HG02973 (cell line): ENCODE results near the gene GALNT11.
"Not testable (repeated sequence)": the region's sequence is repeated elsewhere in the genome, so short reads cannot be mapped to it uniquely, and the experiment has no call there.

Experiments used
- ATAC-seq: cut with Tn5 transposase; IDR thresholded peaks from one replicate; pipeline ENCODE4 v1.9.1; 2021; ENCODE audit warnings: moderate library complexity; ENCODE audit not compliant: unreplicated experiment

GALNT11 gene

GRCh38 chr7:152074673-152075072 is 49.2 kb downstream of the GALNT11 start:
- no peak for ATAC-seq

GRCh38 chr7:152075379-152075778 is 49.9 kb downstream of the GALNT11 start:
- not testable (repeated sequence) for ATAC-seq

- no peak for ATAC-seq
Measured at GRCh38 chr7:152076324-152076821, 50.9 kb downstream of the GALNT11 start.

- ATAC-seq, result no peak
Measured at GRCh38 chr7:152076940-152077933, 51.8 kb downstream of the GALNT11 start.

GRCh38 chr7:152078025-152078424 is 52.6 kb downstream of the GALNT11 start:
- no peak for ATAC-seq

GRCh38 chr7:152078786-152079185 is 53.3 kb downstream of the GALNT11 start:
- ATAC-seq, result no peak

GRCh38 chr7:152081088-152081487 is 55.6 kb downstream of the GALNT11 start:
- no peak for ATAC-seq

GRCh38 chr7:152082073-152082721 is 56.7 kb downstream of the GALNT11 start:
- ATAC-seq, result not testable (repeated sequence)

- no peak for ATAC-seq
Measured at GRCh38 chr7:152085131-152085530, 59.7 kb downstream of the GALNT11 start.

GRCh38 chr7:152086513-152086912 is 61.0 kb downstream of the GALNT11 start:
- ATAC-seq, result no peak

- no peak for ATAC-seq
Measured at GRCh38 chr7:152089183-152089582, 63.7 kb downstream of the GALNT11 start.

GRCh38 chr7:152090747-152091146 is 65.3 kb downstream of the GALNT11 start:
- ATAC-seq, result no peak

GRCh38 chr7:152093717-152094116 is 68.2 kb downstream of the GALNT11 start:
- no peak for ATAC-seq

- ATAC-seq, result no peak
Measured at GRCh38 chr7:152095771-152096170, 70.3 kb downstream of the GALNT11 start.

GRCh38 chr7:152097330-152097729 is 71.9 kb downstream of the GALNT11 start:
- ATAC-seq, result no peak

- ATAC-seq, result no peak
Measured at GRCh38 chr7:152103066-152103465, 77.6 kb downstream of the GALNT11 start.

- no peak for ATAC-seq
Measured at GRCh38 chr7:152103691-152104090, 78.2 kb downstream of the GALNT11 start.

GRCh38 chr7:152105205-152105604 is 79.7 kb downstream of the GALNT11 start:
- no peak for ATAC-seq

GRCh38 chr7:152106990-152107389 is 81.5 kb downstream of the GALNT11 start:
- no peak for ATAC-seq

GRCh38 chr7:152107945-152108344 is 82.5 kb downstream of the GALNT11 start:
- no peak for ATAC-seq

GRCh38 chr7:152108359-152108758 is 82.9 kb downstream of the GALNT11 start:
- no peak for ATAC-seq

- no peak for ATAC-seq
Measured at GRCh38 chr7:152112829-152113228, 87.4 kb downstream of the GALNT11 start.
